ENCODE measurements around the gene NCF4.

DNA sequence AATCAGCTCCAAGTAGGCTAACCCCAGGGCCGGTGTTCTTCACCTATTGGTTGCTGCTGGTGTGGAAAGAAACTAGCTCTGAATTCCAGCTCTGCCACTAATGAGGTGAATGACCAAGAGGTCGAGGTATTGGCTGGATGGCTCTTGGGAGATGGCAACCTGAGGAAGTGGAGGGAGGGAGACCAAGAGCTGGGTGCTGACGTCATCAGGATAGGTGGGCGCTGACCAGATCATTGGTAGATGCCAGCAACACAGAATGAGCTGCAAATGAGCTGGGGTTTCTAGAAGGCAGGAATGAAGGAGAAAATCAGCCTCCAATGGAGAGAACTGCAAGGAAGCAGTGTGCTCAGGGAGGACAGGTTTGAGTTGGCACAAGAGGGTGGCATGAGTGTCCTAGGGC is 37.9 kb downstream of the NCF4 start:
- TF ChIP-seq, protein P1, sequence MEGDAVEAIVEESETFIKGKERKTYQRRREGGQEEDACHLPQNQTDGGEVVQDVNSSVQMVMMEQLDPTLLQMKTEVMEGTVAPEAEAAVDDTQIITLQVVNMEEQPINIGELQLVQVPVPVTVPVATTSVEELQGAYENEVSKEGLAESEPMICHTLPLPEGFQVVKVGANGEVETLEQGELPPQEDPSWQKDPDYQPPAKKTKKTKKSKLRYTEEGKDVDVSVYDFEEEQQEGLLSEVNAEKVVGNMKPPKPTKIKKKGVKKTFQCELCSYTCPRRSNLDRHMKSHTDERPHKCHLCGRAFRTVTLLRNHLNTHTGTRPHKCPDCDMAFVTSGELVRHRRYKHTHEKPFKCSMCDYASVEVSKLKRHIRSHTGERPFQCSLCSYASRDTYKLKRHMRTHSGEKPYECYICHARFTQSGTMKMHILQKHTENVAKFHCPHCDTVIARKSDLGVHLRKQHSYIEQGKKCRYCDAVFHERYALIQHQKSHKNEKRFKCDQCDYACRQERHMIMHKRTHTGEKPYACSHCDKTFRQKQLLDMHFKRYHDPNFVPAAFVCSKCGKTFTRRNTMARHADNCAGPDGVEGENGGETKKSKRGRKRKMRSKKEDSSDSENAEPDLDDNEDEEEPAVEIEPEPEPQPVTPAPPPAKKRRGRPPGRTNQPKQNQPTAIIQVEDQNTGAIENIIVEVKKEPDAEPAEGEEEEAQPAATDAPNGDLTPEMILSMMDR (IDR thresholded peaks at IDR 0.05): no peak
- no peak for TF ChIP-seq POLR2A (IDR thresholded peaks at IDR 0.05)
